HG02973 (cell line): ENCODE results near the gene PITPNB.

ENCODE experiments used
- ATAC-seq: cut with Tn5 transposase; IDR thresholded peaks from one replicate; pipeline ENCODE4 v1.9.1; 2021; ENCODE audit warnings: moderate library complexity; ENCODE audit not compliant: unreplicated experiment

Gene PITPNB

DNA sequence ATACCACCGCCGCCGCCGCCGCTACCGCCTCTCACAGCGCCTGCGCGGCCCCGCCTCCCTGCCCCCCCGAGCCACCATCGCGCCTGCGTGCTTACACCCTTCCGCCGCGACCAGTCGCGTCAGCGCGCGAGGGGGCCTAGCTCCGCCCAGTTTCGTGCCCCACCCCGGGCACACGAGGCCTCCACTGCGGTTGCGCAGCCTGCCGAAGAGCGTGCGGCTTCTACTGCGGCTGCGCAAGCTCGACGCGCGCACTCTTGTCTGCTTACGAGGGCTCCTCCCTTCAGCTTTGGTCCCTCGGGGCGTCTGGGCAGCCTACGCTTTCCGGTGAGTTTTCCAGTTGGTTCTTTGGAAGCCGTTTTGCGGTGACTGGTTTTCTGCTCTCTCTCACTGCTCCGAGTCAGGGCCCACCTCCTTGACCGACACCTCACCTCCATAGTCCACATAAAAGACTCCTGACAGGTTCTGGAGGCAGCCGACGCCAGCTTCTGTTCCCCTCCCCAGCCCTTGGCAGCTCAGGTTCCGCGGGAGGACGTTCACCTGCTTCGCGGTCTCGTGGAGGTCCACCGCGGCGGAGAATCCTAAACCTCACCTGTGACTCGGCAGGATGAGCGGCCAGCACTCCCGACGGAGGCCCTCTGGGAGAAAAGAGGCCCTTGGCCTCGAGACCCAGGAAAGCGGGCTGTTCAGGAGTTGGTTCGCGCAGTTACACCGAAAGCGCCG is at the start of gene PITPNB:
PITPNB (minus strand) TSS at position 35 of the 720 bp plus-strand sequence. CDS start 65 bp downstream, outside the sequence.
- ATAC-seq, result peak; percentile 82

DNA sequence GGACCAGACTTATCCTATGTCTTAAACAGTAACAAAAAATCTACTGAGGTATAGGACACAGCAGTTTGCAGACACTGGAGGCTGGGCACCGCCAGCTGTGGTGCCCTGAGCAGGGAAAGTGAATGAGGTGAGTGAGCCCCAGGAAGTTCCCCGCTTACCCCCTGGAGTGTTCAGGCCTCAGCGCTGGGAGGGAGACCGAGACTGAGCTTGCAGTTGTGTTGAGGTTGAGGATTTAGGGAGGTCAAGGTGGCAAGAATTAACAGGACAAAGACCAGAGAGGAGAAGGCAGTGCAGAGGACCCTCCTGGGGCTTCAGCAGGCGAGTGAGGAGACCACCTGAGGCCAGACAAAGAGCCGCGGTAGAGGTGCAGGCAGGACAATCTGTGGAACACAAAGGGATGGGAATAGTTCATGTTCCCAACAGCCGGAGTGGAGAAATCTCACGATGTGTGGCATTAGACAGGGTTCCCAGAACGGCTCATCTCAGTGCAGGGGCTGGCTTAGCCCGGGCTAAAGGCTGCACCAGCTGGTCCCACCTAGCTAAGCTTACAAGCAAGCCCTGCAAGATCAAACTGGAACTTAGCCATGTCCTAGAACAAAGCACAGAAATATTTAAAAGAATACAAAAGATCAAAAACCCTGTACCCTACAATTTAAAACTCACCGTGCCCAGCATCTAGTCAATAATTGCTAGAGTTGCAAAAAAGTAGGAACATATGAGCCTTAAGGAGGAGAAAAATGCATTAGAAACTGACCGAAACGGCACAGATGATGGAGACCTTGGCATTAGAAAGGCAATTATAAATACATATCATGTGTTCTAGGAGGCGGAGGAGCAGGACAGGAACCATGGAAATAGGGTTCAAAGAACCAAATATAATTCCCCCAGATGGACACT is 47.4 kb upstream of the PITPNB start:
- ATAC-seq, result no peak

DNA sequence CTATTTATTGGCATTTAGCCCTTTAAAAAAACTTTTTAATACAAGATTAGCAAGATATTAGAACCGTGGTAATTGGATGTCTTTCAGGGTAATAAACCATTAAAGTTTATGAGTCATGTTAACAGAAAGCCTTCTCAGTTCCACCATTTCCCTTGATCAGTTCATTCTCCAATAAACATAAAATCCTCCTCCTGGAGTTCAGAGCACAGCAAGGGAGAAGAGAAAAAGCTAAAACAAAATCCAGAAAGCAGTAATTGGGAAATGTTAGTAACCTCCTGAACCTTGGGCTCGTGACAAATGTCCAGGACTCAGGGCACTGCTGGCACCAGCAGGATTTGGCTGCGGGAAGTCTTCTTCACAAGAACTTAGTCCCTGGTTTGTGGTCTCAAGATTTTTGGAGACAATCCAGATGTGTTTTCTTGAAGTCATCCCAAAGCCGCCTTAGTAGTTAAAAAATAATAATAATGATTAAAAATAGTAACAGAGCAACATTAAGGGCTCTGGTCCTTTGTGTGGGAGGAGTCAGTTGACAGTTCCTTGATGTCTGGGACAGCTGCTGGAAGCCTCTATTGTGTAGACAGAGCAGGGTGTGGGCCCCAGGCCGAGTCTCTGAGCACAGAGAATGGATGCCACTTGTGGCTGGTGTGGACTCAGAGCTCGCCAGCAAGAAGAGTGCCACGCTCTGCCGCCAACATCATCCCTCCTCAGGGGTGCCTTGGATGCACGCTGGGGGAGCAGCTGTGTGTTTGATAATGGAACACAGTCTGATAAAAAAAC is 43.4 kb upstream of the PITPNB start:
- no peak for ATAC-seq

DNA sequence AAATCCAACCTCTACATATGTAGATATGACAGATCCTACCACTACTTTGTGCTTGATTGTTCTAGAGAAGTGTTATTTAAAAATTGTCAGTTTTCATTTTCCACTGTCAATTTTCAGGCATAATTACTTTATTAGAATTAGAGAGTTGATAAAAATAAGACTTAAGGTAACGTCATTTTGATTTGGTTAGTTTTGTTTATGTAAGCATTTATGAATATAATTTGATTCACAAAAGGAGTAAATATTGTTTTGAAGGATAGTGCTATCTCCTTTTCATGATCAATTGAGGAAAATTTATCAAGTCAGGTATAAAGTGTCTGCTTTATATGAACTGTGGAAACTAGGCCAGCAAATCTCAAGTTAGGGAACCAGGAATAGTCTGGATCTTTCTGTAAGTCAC is 42.6 kb upstream of the PITPNB start:
- no peak for ATAC-seq

DNA sequence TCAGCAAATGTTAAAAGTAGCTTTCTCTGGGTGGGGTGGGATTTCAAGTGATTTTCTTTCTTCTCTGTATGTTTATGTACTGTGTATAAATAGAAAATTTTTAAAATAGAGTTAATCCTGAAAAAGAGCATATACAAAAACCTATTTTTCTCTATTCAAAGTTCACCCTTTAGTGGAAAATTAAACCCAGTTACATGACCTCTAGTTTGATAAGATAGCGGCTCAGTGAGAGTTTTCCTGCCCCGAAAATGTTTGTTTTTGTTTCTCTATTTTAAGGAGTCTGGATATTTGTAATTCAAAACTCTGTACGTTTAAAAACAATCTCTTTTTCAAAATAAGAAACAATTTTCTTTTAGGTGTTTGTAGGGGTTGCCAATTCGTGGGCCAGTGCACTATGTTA is 42.1 kb upstream of the PITPNB start:
- ATAC-seq, result no peak

DNA sequence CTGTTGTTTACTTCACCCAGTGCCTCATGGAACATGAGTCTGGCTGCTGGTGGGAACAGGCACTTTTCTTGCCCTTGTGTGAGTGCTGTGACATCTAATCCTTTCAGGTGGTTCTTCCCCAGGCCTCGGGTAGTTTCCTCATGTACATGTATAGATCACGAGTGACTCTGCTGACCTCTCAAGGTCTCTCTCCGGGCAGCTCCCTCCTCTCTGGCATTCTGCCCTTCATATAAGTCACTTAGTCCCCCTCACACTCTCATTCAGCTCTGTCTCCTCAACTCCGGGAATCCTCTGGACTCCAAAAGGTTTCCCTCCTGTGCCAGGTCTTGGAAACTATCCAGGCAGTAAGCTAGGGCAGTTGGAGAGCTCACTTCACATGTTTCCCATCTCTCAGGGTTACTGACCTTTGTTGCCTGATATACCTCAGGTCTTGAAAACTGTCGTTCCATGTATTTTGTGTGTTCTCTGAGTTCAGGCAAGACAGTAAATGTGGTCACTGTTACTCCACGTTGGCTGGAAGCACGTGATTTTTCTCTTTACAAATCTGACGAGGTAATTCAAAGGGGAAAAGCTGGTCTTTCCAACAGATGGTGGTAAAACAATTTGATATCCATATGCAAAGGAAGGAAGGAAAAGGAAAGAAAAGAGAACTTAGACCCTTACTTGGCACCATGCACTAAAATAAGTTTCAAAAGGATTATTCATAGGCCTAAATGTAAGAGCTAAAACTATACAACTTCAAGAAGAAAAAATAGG is 40.5 kb upstream of the PITPNB start:
- ATAC-seq, result no peak

DNA sequence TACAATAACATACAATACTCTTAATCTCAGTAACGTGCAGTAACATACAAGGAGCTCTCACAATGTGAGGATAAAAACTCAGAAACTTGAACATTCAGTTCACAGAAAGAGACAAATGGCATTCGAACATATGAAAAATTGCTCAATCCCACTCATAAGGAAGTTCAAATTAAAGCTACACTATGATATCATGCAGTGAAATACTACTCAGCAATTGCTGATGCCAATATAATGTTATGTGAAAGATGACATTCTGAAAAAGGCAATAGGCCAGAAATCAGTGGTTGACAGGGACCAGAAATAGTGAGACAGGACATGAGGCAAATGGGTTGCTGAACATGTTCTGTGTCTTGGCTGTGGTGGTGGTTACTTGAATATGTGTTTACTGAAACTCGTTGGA is 33.7 kb upstream of the PITPNB start:
- no peak for ATAC-seq

DNA sequence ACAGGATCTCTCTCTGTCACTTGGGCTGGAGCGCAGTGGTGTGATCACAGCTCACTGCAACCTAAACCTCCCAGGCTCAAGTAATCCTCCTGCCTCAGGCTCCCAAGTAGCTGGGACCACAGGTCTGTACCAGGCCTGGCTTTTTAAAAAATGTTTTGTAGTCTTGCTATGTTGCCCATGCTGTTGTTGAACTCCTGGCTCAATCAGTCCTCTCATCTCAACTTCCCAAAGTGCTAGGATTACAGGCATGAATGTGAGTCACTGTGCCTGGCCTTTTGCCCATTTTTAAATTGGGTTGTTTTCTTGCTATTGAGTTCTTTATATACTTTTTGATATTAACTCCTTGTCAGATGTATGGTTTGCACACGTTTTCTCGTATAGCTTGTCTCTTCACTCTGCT is 33.0 kb upstream of the PITPNB start:
- no peak for ATAC-seq

DNA sequence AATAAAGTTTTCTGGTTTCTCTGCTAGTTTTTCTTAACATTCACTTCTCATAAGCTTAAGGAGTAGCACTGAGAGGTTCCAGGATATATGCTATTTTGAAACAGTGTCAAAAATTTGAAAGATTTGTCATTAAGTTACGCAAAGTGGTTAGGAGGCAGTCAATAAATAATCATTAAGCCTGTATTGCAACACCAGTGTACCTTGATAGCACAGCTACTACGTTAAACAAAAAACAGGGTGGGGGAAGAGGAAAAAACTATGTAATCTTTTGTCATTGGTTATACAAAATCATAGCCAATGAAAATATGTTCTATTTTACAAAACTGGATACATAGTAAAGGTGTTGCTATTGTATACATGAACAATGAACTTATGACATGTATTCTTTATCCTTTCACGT is 30.4 kb upstream of the PITPNB start:
- ATAC-seq, result no peak

DNA sequence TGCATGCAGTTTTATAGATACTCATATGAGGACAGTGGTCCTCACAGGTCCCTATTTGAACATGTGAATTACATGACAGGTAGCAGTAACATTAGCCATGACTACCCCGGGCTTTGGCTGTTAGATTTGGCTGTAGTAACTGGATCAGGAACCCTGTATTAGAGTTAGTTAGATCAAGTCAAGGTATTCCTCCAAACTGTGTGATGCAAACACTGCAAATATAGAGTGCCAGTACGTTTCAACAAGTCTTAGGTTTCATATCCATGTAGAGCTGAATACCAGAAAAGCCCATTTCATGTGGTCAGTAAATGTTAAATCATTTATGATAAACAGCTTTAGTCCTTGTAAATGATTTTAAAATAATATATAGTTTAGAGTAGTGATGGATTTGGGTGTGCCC is 29.5 kb upstream of the PITPNB start:
- no peak for ATAC-seq

DNA sequence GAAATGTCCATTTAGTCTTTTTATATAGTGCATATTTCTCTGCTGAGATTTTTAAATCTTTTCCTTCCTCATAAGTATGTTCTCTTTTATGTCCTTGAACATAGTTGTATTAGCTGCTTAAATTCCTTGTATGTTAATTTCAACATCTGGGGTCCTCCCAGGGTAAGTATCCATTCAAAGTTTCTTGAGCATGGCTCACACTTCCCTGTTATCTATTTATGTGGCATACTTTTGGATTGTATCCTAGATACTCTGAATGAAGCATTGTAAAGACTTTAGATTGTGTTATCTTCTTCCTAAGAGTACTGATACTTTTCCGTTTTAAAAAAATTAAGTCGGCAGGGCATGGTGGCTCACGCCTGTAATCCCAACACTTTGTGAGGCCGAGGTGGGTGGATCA is 28.4 kb upstream of the PITPNB start:
- no peak for ATAC-seq

DNA sequence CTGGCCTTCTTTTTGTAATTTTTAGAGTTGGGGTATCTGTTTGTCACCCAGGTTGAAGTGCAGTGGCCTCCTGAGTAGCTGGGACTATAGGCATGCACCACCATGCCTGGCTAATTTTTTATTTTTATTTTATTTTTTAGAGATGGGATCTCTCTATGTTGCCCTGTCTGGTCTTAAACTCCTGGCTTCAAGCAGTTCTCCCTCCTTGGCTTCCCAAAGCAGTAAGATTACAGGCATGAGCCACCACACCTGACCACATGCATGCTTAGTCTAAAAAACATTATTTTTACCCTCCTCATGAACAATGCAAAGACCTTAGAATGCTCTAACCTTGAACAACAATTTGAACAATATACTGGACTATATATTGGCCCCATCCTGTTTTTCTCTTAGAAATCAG is 22.1 kb upstream of the PITPNB start:
- no peak for ATAC-seq

DNA sequence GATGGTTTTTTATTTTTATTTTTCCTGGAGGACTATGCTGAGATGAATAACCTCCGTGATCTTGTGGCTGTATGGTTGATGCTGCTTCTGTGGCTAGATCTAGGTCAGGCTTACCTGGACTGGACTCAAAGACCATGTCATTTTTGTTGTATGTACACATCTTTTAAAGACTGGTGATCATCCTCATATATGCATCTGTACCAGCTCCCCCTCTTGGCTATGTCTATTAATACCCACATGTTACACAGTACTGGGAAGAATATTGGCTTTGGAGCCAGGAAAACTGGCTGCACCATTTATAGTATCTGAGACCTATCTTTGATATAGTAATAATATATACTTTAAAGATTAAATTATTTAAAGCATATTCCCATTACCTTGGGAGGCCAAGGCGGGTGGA is 18.4 kb upstream of the PITPNB start:
- ATAC-seq, result no peak

DNA sequence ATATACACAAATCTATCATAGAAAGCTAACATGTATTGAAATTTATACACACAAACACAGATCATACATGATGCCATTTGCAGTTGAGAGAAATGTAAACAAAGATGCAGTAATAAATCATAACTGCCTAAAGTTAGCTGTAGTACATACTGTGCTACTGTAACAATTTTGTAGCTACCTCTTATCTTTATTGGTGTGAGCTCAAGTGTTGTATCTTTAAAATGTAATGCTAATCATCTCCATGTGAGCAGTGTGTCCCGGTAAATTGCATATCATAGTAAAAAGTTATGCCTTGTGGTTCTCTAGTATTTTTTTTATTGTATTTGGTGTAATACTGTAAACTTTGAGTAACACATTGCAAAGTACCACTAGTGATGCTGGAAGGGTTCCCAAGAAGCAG is 16.8 kb upstream of the PITPNB start:
- ATAC-seq, result no peak

DNA sequence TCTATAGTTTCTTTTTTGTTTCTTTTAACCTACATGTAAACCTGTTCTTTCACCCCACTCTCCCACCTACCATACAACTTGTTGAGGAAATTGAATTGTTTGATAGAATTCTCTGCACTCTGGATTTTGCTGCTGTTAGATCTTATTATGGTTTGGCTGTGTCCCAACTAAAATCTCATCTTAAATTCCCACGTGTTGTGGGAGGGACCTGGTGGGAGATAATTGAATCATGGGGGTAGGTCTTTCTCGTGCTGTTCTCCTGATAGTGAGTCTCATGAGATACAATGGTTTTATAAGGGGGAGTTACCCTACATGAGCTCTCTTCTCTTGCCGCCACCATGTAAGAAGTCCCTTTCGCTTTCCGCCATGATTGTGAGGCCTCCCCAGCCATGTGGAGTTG is 15.0 kb upstream of the PITPNB start:
- ATAC-seq, result no peak

DNA sequence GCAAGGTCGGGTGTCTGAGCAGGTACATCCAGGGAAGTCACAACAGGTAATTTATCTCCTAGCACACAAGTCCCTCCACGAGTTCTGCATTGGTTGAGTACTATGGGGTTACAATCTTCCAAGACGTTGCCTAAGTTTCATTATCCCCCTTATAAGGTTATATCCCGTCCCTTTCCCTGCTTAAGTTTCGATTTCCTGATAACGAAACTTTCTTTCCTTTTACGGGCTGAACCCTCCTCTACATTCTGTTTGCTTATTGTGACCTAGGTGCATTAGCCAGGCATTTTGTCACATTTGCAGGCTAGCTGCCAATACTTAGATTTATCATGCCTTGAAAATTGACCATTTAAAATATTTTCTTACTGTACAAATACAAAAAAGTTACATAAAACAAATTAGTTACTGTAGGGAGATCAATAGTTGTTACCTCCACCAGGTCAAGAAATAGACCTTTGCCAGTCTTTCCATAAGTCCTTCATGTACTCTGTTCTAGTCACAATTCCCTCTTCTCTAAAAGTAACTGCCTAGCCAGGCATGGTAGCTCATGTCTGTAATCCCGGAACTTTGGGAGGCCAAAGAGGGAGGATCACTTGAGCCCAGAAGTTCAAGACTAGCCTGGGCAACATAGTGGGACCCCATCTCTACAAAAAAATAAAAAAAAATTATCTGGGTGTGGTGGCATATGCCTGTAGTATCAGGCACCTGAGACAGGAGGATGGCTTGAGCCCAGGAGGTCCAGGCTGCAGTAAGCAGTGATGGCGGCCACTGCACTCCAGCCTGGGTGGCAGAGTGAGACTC is 14.3 kb upstream of the PITPNB start:
- ATAC-seq, result no peak

DNA sequence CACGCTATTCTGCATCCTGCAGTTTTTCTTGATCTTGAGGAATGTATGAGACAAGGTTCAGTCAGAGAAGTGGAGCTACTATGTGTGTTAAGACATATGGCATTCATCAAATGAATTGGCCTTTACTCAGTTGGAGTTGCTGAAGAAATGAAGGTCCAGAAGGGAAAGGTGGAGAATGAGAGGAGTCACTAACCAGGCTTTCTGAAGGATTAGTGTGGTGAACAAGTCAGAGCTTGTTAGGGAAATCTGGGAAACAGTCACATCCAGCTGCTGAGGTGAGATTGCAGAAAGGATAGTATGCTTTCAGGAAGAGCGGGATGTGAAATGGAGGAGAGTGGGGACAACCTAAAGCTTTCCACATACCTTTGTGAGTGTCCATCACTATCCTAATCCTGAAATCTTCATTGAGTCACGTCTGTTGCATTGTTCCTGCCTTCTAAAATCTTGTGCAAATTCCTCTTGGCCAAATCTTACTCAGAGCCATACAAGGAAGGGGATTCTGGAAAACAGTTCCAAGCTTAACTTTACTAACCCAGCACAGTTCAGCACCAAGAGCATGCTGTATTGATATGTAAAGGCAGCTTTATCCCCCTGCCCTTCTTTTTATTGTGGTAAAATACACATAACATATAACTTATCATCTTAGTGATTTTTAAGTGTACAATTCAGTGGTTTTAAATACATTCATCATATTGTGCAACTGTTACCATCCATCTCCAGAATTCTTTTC is 11.4 kb upstream of the PITPNB start:
- ATAC-seq, result no peak

DNA sequence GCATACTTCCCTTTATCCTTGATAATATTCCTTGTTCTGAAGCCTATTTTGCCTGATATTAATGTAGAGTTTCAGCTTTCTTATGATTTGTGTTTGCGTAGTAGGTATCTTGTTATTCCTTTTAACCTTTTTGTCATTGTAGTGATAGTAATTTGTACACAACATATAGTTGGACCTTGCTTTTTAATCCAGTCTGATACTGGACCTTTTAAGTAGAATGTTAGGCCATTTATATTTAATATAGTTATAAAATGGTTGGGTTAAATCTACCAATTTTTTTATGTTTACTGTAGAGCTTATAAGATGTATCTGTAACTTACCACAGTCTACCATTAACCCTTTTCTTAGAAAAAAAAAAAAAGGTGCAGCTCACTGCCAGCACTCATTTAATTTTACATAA is 8.6 kb upstream of the PITPNB start:
- ATAC-seq, result no peak

DNA sequence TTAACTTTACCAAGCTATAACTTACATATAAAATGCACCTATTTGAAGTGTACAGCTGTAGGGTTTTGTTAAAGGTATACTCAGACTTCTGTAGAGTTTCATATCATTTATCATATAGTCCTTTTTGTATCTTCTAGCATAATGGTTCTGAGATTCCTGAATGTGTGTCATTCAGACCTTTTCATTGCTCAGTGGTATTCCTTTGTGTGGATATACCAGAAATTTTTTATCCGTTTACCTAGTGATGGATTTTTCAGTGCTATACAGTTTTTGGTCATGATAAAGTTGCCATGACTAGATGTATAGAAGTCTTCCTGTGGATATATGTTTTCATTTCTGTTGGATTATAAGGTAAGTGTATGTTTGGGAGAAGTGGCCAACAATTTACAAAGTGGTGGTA is 6.3 kb upstream of the PITPNB start:
- ATAC-seq, result no peak
